ENCODE data around the gene SEC14L5. TPM values are rescaled to one million over a fixed set of nuclear protein-coding genes. Genes with fewer than 3 reads are reported as not detected.

SEC14L5 gene
- total RNA-seq, 2 donors from 2014 or later, result 0.02 TPM; not detected in 1

DNA sequence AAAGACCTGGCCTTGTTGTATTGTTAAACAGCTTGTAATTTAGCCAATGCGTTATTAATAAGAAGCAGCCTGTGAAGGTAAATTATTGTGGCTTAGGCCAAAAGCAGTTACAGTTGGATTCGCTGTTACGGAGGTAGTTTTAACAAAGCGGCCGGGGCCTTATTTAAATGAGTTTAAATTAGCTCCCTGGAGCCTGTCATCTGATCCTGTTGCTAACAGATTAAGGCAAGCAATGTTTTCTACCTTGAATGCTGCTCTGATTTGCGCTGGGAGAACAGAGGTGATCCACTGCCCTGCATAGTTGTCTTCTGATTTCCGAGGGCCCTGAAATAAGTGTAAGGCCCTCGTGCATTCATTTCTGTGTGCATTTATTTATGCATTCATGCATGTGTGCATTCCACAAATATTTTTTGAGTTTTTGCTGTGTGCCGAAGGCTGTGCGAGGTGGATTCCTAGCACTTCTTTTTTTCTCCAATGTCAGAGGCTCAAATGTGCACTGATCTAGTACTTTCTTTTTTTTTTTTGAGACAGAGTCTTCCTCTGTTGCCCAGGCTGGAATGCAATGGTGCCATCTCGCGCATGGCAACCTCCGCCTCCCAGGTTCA, 10.9 kb downstream of the SEC14L5 start:
- no peak overlapping the region for H3K4me3 Mint-ChIP-seq
- no peaks in the 10 kb centered on the region for H3K4me1 Mint-ChIP-seq (ENCODE audit: low read depth)
- H3K9me3 Mint-ChIP-seq, result no peaks in the 10 kb centered on the region
- DNase-seq, result no peak
- no peak overlapping the region for H3K27ac Mint-ChIP-seq
- no peaks in the 10 kb centered on the region for H3K36me3 Mint-ChIP-seq (ENCODE audit: insufficient read depth in 2 of 2)
- ATAC-seq (replicated peaks in 1 of 2), result no peak
- H3K27me3 Mint-ChIP-seq (ENCODE audit: low read depth), result peaks cover 6% of the 10 kb centered on the region

- H3K27me3 Mint-ChIP-seq (ENCODE audit: low read depth), result peaks cover 6% of the 10 kb centered on the region
Observed at GRCh38 chr16:4970010-4970409, 11.9 kb downstream of the SEC14L5 start.

DNA sequence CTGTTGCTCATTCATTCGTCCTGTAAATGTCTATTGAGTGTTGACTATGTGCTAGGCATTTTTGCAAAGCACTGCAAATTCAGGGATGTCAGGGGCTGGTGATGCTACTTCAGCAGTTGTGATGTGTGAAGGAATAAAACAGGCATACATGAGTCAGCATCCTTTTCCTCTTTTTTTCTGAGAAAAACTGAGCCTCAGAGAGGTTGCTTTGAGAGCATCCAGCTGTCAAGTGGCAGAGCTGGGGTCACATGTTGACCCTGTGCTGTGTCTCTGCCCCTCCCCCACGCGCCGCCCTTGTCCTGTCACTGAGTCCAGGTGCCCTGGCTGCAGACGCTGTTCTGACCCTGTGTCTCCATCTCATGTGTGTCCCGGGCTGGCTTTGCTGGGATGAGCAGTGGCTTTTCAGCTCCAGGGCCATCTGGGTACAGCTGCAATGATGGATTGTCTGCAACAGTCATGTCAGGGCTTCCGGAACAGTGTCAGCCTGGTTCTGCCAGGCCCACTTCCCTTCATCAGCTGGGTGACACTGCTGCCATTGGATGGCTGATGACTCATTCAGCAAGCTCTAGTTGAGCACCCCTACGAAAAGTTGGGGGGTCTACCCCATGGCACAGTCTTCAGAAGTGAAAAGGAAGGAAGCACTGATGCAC, 14.9 kb downstream of the SEC14L5 start:
- Mint-ChIP-seq H3K9me3 (no peaks in the 10 kb centered on the region), H3K27ac (no peak overlapping the region), H3K4me1 (ENCODE audit: low read depth) (no peaks in the 10 kb centered on the region), H3K27me3 (ENCODE audit: low read depth) (peaks cover 6% of the 10 kb centered on the region), H3K4me3 (no peak overlapping the region), H3K36me3 (ENCODE audit: insufficient read depth in 2 of 2) (no peaks in the 10 kb centered on the region)
- DNase-seq (no peak), ATAC-seq (replicated peaks in 1 of 2) (peak in 1 of 2 donors; percentile 28)

More at GRCh38 chr16:4970010-4970409, 11.9 kb downstream of the SEC14L5 start:
- DNase-seq, result no peak
- Mint-ChIP-seq H3K9me3 (no peaks in the 10 kb centered on the region), H3K4me3 (no peak overlapping the region), H3K4me1 (ENCODE audit: low read depth) (no peaks in the 10 kb centered on the region), H3K36me3 (ENCODE audit: insufficient read depth in 2 of 2) (no peaks in the 10 kb centered on the region), H3K27ac (no peak overlapping the region)
- ATAC-seq (replicated peaks in 1 of 2), result no peak

DNA sequence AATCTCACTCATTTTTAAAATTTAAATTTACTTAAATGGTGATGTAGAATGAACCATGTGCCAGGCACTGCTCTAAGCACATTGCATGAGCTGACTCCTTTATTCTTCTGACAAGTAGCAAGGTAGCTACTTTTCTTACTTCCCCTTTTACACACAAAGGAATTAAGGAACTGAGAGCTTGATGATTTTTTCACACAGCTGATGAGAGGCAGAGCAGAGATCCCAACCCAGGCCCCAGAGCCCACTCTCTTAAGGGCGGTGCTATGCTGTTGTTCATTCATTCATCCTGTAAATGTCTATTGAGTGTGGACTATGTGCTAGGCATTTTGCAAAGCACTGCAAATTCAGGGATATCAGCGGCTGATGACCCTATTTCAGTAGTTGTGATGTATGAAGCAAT, 17.9 kb downstream of the SEC14L5 start:
- Mint-ChIP-seq H3K9me3 (no peaks in the 10 kb centered on the region), H3K4me3 (no peak overlapping the region), H3K27ac (no peak overlapping the region), H3K36me3 (ENCODE audit: insufficient read depth in 2 of 2) (no peaks in the 10 kb centered on the region), H3K4me1 (ENCODE audit: low read depth) (no peaks in the 10 kb centered on the region), H3K27me3 (ENCODE audit: low read depth) (peaks cover 6% of the 10 kb centered on the region)
- ATAC-seq (replicated peaks in 1 of 2) (no peak), DNase-seq (no peak)

- peaks cover 6% of the 10 kb centered on the region for H3K27me3 Mint-ChIP-seq (ENCODE audit: low read depth)
- ATAC-seq (replicated peaks in 1 of 2), result no peak
- no peak for DNase-seq
- H3K36me3 Mint-ChIP-seq (ENCODE audit: insufficient read depth in 2 of 2), result no peaks in the 10 kb centered on the region
- no peak overlapping the region for H3K4me3 Mint-ChIP-seq
- H3K27ac Mint-ChIP-seq, result no peak overlapping the region
- no peaks in the 10 kb centered on the region for H3K4me1 Mint-ChIP-seq (ENCODE audit: low read depth)
- no peaks in the 10 kb centered on the region for H3K9me3 Mint-ChIP-seq
Observed at GRCh38 chr16:4976611-4977145, 18.5 kb downstream of the SEC14L5 start.

DNA sequence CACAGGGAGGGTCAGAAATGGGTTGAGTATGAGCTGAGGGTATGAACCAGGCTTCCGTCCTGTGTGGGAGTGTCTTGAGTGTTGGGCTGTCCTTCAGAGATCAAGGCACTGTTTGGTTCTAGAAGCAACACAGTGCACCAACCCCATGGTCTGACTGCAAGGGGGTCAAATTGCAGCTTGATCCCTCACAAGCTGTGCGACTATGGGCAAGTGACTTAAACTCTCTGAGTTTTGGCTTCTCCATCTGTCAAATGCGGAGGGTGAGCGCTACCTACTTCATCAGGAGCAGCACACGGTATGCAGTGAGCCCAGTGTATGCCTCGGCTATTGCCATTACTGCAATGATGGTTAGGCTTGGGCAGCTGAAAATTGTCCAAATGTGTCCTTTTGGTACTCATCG, 21.0 kb downstream of the SEC14L5 start:
- H3K36me3 Mint-ChIP-seq (ENCODE audit: insufficient read depth in 2 of 2), result no peaks in the 10 kb centered on the region
- H3K9me3 Mint-ChIP-seq, result no peaks in the 10 kb centered on the region
- ATAC-seq (replicated peaks in 1 of 2), result no peak

GRCh38 chr16:4979736-4980660, 21.9 kb downstream of the SEC14L5 start:
- Mint-ChIP-seq H3K27ac (no peak overlapping the region), H3K9me3 (no peaks in the 10 kb centered on the region), H3K4me1 (ENCODE audit: low read depth) (no peaks in the 10 kb centered on the region), H3K4me3 (no peak overlapping the region), H3K27me3 (ENCODE audit: low read depth) (no peaks in the 10 kb centered on the region), H3K36me3 (ENCODE audit: insufficient read depth in 2 of 2) (no peaks in the 10 kb centered on the region)
- ATAC-seq (replicated peaks in 1 of 2) (no peak), DNase-seq (no peak)

More for the DNA sequence above, 21.0 kb downstream of the SEC14L5 start:
- no peak overlapping the region for H3K4me3 Mint-ChIP-seq
- no peaks in the 10 kb centered on the region for H3K4me1 Mint-ChIP-seq (ENCODE audit: low read depth)
- H3K27me3 Mint-ChIP-seq (ENCODE audit: low read depth), result no peaks in the 10 kb centered on the region
- H3K27ac Mint-ChIP-seq, result no peak overlapping the region
- DNase-seq, result no peak

DNA sequence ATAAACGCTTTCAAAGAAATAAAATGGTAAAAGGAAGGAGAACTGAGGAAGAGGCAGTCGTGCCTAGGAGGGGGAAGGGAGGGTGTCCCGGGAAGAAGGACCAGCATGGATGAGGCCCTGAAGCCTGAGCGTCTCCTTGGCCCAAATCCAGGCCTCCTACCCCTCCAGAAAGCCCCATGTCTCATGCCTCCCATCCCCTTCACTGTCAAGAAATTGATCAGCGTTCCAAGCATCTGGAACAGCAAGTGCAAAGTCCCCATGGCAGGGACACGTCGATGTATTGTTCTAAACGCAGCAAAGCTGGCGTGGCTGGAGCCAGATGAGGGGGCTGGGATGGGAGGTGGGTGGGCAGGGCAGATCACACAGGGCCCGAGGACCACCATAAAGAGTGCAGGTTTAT, 22.6 kb downstream of the SEC14L5 start:
- no peak for DNase-seq
- no peak overlapping the region for H3K27ac Mint-ChIP-seq
- H3K4me3 Mint-ChIP-seq, result no peak overlapping the region
- no peak for ATAC-seq (replicated peaks in 1 of 2)
- H3K9me3 Mint-ChIP-seq, result no peaks in the 10 kb centered on the region
- no peaks in the 10 kb centered on the region for H3K4me1 Mint-ChIP-seq (ENCODE audit: low read depth)
- no peaks in the 10 kb centered on the region for H3K27me3 Mint-ChIP-seq (ENCODE audit: low read depth)
- H3K36me3 Mint-ChIP-seq (ENCODE audit: insufficient read depth in 2 of 2), result no peaks in the 10 kb centered on the region

GRCh38 chr16:4981473-4981872, 23.3 kb downstream of the SEC14L5 start:
- peaks cover 0 to 2% of the 10 kb centered on the region in 2 donors for H3K36me3 Mint-ChIP-seq (ENCODE audit: insufficient read depth in 2 of 2)
- H3K4me1 Mint-ChIP-seq (ENCODE audit: low read depth), result no peaks in the 10 kb centered on the region
- H3K9me3 Mint-ChIP-seq, result no peaks in the 10 kb centered on the region
- H3K4me3 Mint-ChIP-seq, result no peak overlapping the region
- no peak for DNase-seq
- H3K27me3 Mint-ChIP-seq (ENCODE audit: low read depth), result peaks cover 5% of the 10 kb centered on the region
- no peak for ATAC-seq (replicated peaks in 1 of 2)
- no peak overlapping the region for H3K27ac Mint-ChIP-seq

DNA sequence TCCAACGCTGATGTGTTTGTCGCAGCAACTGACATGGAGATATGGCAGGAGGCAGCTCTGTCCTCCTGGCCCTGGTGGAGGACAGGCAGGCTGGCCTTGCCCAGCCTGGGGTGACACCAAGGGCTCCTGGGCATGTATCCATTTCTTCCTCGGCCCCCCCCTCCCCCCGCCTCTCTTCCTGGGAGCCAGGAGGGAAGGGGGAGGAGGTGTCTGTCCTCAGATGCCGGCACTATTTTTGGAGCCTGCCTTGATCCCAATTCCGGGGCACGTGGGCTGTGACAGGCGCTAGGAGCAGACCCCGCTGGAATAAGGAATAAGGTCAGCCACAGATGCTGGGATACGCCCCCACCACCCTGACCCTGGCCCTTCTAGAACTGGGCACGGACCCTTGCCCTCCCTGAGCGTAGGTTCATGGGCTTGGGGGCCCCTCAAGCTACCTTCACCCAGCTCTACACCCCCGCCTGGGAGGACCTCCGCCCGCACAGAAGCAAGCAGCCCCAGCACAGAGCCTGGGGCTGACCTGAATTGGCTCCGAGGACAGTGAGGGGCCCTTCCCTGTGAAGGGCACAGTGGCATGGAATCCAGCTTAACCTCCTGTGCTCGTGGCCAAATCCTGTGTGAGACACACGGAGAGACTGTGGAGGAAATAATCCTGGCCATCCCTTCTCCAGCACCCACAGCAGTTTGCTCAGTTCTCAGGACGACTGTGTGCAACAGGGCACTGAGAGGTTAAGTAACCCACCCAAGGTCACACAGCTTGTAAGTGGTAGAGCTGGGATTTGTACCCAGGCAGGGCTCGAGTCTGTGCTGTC, 24.1 kb downstream of the SEC14L5 start:
- no peak for ATAC-seq (replicated peaks in 1 of 2)
- no peak overlapping the region for H3K27ac Mint-ChIP-seq

DNA sequence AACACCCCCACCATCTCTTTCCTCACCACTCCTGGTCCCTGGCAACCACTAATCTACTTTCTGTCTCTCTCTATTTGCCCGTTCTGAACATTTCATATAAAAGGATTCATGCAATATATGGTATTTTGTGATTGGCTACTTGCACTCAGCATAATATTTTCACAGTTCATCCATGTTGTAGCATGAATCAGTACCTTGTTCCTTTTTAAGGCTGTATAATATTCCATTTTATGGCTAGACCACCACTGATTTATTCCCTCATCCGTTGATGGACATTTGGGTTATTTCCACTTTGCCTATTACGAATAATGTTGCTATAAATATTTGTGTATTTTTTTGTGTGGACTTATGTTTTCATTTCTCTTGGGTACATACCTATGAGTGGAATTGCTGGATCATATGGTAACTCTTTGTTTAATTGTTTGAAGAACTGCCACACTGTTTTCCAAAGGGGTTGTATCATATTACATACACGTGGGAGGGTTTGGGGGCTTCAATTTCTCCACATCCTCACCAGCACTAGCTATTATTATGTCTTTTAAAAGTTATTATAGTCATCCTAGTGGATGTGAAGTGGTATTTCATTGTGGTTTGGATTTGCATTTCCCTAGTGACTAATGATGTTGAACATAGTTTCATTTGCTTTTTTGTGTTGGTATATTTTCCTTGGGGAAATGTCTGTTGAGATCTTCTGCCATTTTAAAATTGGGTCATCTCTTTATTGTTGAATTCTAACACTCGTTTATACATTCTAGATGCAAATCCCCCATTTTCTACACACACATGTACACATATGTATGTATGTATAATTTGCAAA, 26.3 kb downstream of the SEC14L5 start:
- no peak overlapping the region for H3K27ac Mint-ChIP-seq
- H3K4me1 Mint-ChIP-seq (ENCODE audit: low read depth), result no peaks in the 10 kb centered on the region
- no peak overlapping the region for H3K4me3 Mint-ChIP-seq
- no peak for ATAC-seq (replicated peaks in 1 of 2)
- H3K9me3 Mint-ChIP-seq, result no peaks in the 10 kb centered on the region
- H3K27me3 Mint-ChIP-seq (ENCODE audit: low read depth), result peaks cover 25% of the 10 kb centered on the region
- H3K36me3 Mint-ChIP-seq (ENCODE audit: insufficient read depth in 2 of 2), result peaks cover 0 to 2% of the 10 kb centered on the region in 2 donors
- DNase-seq, result no peak

More for the DNA sequence above, 24.1 kb downstream of the SEC14L5 start:
- H3K36me3 Mint-ChIP-seq (ENCODE audit: insufficient read depth in 2 of 2), result peaks cover 0 to 2% of the 10 kb centered on the region in 2 donors
- peaks cover 13% of the 10 kb centered on the region for H3K27me3 Mint-ChIP-seq (ENCODE audit: low read depth)
- H3K4me1 Mint-ChIP-seq (ENCODE audit: low read depth), result no peaks in the 10 kb centered on the region
- H3K9me3 Mint-ChIP-seq, result no peaks in the 10 kb centered on the region
- no peak for DNase-seq
- H3K4me3 Mint-ChIP-seq, result no peak overlapping the region

DNA sequence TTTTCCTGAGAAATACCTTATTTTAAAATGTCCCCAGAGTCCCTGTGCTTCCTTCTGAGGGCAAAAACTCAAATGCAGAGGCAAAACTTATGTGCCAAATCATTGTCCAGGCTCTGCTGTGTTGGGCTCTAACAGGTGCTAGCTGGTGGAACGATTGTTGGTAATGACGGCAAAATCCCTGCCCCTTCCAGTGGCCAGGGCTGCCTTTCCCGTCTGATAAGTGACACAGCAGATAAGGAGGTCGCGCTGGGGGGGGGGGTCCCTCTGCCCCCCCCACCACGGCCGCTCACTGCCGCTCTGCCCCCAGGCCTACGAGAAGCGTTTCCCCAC, 29.1 kb downstream of the SEC14L5 start:
- Mint-ChIP-seq H3K27me3 (ENCODE audit: low read depth) (peaks cover 29% of the 10 kb centered on the region), H3K9me3 (no peaks in the 10 kb centered on the region), H3K4me1 (ENCODE audit: low read depth) (no peaks in the 10 kb centered on the region), H3K27ac (no peak overlapping the region), H3K36me3 (ENCODE audit: insufficient read depth in 2 of 2) (peaks cover 0 to 2% of the 10 kb centered on the region in 2 donors), H3K4me3 (peak overlapping the region; percentile 3 to 32)
- no peak for ATAC-seq (replicated peaks in 1 of 2)
- DNase-seq, result no peak
